Upper lobe of right lung (tissue), 1 donor: Measurements from ENCODE around the gene ZBTB7C. TPM values are rescaled to one million over a fixed set of nuclear protein-coding genes. Genes with fewer than 3 reads are reported as not detected.

ENCODE experiments used
- ATAC-seq: fragments of 200-7000 bp; cut with Tn5 transposase; one replicate; pipeline ENCODE4 v1.9.1; 2020; ENCODE audit warnings: mild to moderate bottlenecking, moderate library complexity
- DNase-seq: peaks from one replicate; pipeline ENCODE4 v3.0.0-alpha.2; 2020
- H3K27ac ChIP-seq: fragments of 200-600 bp; one replicate; pipeline ENCODE4 v1.8.0; 2022
- H3K27me3 ChIP-seq: fragments of 200-600 bp; one replicate; pipeline ENCODE4 v1.8.0; 2022; ENCODE audit warnings: mild to moderate bottlenecking
- H3K36me3 ChIP-seq: fragments of 200-600 bp; one replicate; pipeline ENCODE4 v1.8.0; 2022
- H3K4me1 ChIP-seq: fragments of 200-600 bp; one replicate; pipeline ENCODE4 v1.8.0; 2022
- H3K4me3 ChIP-seq: fragments of 200-600 bp; one replicate; pipeline ENCODE4 v1.8.0; 2022; ENCODE audit warnings: mild to moderate bottlenecking
- H3K9me3 ChIP-seq: fragments of 200-600 bp; one replicate; pipeline ENCODE4 v1.8.0; 2022
- CTCF ChIP-seq: fragments of 200-600 bp; IDR thresholded peaks from one replicate; pipeline ENCODE4 v1.8.0; 2022; ENCODE audit warnings: antibody characterized with exemption
- intact Hi-C: fragments of 100-400 bp; cut with DNase I; formaldehyde crosslinking; loops from one replicate; pipeline ENCODE4 v1.11.0; 2022
- total RNA-seq: library from RNA; stranded (reverse); fragmentation: NEBNext Ultra II Directional; extraction: Animal tissue kit (Norgen Biotek cat#: 25700); gene quantifications from one replicate; pipeline ENCODE4 v1.2.1, GENCODE V29; 2021
- donor health status: DM: no; HTN: yes; CAD: no; lungs with severe emphysema.

Gene ZBTB7C
- total RNA-seq, 1 donor from 2014 or later = 17.7 TPM

- no peak for TF ChIP-seq CTCF
- peak; percentile 44 for DNase-seq
- Histone ChIP-seq H3K36me3 (no peaks in the 10 kb centered on the region), H3K27ac (no peak overlapping the region), H3K4me3 (no peak overlapping the region), H3K27me3 (no peaks in the 10 kb centered on the region), H3K4me1 (no peaks in the 10 kb centered on the region), H3K9me3 (no peaks in the 10 kb centered on the region)
- no peak for ATAC-seq
- intact Hi-C loops = no loop called here
Measured at GRCh38 chr18:48059455-48060010, 349.6 kb downstream of the ZBTB7C start.

GRCh38 chr18:48058486-48058885 is 350.7 kb downstream of the ZBTB7C start:
- no peaks in the 10 kb centered on the region for H3K27me3 ChIP-seq
- H3K4me1 ChIP-seq = no peaks in the 10 kb centered on the region
- peak; percentile 26 for DNase-seq
- H3K36me3 ChIP-seq = no peaks in the 10 kb centered on the region
- H3K27ac ChIP-seq = no peak overlapping the region
- H3K9me3 ChIP-seq = no peaks in the 10 kb centered on the region
- intact Hi-C loops = no loop called here
- no peak overlapping the region for H3K4me3 ChIP-seq
- ATAC-seq = no peak
- TF ChIP-seq CTCF = no peak

GRCh38 chr18:48057018-48057417 is 352.2 kb downstream of the ZBTB7C start:
- Histone ChIP-seq H3K4me1 (no peaks in the 10 kb centered on the region), H3K36me3 (no peaks in the 10 kb centered on the region), H3K9me3 (no peaks in the 10 kb centered on the region), H3K27ac (no peak overlapping the region), H3K4me3 (no peak overlapping the region), H3K27me3 (no peaks in the 10 kb centered on the region)
- ATAC-seq (no peak), DNase-seq (no peak)
- intact Hi-C loops = no loop called here
- no peak for TF ChIP-seq CTCF

- ATAC-seq = no peak
- Histone ChIP-seq H3K4me1 (peaks cover under 1% of the 10 kb centered on the region), H3K4me3 (no peak overlapping the region), H3K27ac (no peak overlapping the region), H3K27me3 (no peaks in the 10 kb centered on the region), H3K9me3 (no peaks in the 10 kb centered on the region), H3K36me3 (no peaks in the 10 kb centered on the region)
- no peak for TF ChIP-seq CTCF
- intact Hi-C loops = no loop called here
- peak; percentile 31 for DNase-seq
Measured at GRCh38 chr18:48055351-48055750, 353.8 kb downstream of the ZBTB7C start.

GRCh38 chr18:48053881-48054816 is 355.0 kb downstream of the ZBTB7C start:
- DNase-seq = peak; percentile 29
- ATAC-seq = no peak
- Histone ChIP-seq H3K27me3 (no peaks in the 10 kb centered on the region), H3K36me3 (no peaks in the 10 kb centered on the region), H3K4me3 (no peak overlapping the region), H3K9me3 (no peaks in the 10 kb centered on the region), H3K27ac (no peak overlapping the region), H3K4me1 (peaks cover 6% of the 10 kb centered on the region)
- no peak for TF ChIP-seq CTCF
- intact Hi-C loops = no loop called here
